HepG2 (cell line): ENCODE measurements around the gene NPAS2. TPM values are rescaled to one million over a fixed set of nuclear protein-coding genes. Genes with fewer than 3 reads are reported as not detected.

ENCODE experiments used
- AGO1 ChIP-seq: fragments of 200-400 bp; formaldehyde crosslinking; IDR thresholded peaks from 2 replicates; pipeline ENCODE4 v1.6.1; 2017; ENCODE audit warnings: mild to moderate bottlenecking, low read depth, low read length, moderate library complexity; ENCODE audit not compliant: poor library complexity, severe bottlenecking
- AKNA ChIP-seq: sonication (generic); formaldehyde crosslinking; IDR thresholded peaks from 2 replicates; pipeline ENCODE4 v1.4.0; 2020; ENCODE audit warnings: missing genetic modification reagents, borderline replicate concordance
- ATF1 ChIP-seq: IDR thresholded peaks from 2 replicates; pipeline ENCODE4 v1.6.1; 2016; ENCODE audit warnings: mild to moderate bottlenecking, control low read depth
- CREM ChIP-seq, 2 experiments: sonication (generic) in 1 of 2; formaldehyde crosslinking in 1 of 2; IDR thresholded peaks; 2 replicates each; pipeline versions ENCODE4 v1.4.0 to v1.6.1; 2016 to 2020; ENCODE audit warnings: antibody characterized with exemption in 1 of 2, mild to moderate bottlenecking in 1 of 2, missing genetic modification reagents in 1 of 2
- DPF2 ChIP-seq: sonication (generic); formaldehyde crosslinking; IDR thresholded peaks from 2 replicates; pipeline ENCODE4 v1.4.0; 2020; ENCODE audit warnings: mild to moderate bottlenecking, low read depth, missing genetic modification reagents, borderline replicate concordance
- HMG20A ChIP-seq: IDR thresholded peaks from 2 replicates; pipeline ENCODE4 v1.6.1; 2016; ENCODE audit warnings: borderline replicate concordance
- HMG20B ChIP-seq: conservative IDR thresholded peaks from 2 replicates; pipeline ENCODE4 v1.6.1; 2016; ENCODE audit warnings: missing genetic modification reagents, missing compliant biosample characterization
- MTF1 ChIP-seq: sonication (generic); formaldehyde crosslinking; IDR thresholded peaks from 2 replicates; pipeline ENCODE4 v1.5.0; 2020; ENCODE audit warnings: missing genetic modification reagents
- NCOR1 ChIP-seq: fragments of 200-600 bp; sonication (generic); IDR thresholded peaks from 2 replicates; pipeline ENCODE4 v1.7.0; 2017; ENCODE audit warnings: antibody characterized with exemption, low read length, borderline replicate concordance
- PPARG ChIP-seq: conservative IDR thresholded peaks from 2 replicates; pipeline ENCODE4 v1.6.1; 2016; ENCODE audit warnings: missing biosample characterization, missing genetic modification reagents
- RBAK ChIP-seq: sonication (generic); formaldehyde crosslinking; IDR thresholded peaks from 2 replicates; pipeline ENCODE4 v1.5.1; 2020; ENCODE audit warnings: mild to moderate bottlenecking, missing genetic modification reagents
- TEAD3 ChIP-seq: optimal IDR thresholded peaks from 2 replicates; pipeline ENCODE3; 2016; ENCODE audit warnings: borderline replicate concordance
- XBP1 ChIP-seq: sonication (generic); formaldehyde crosslinking; IDR thresholded peaks from 2 replicates; pipeline ENCODE4 v1.5.0; 2020; ENCODE audit warnings: missing genetic modification reagents
- ZNF121 ChIP-seq: sonication (generic); formaldehyde crosslinking; IDR thresholded peaks from 2 replicates; pipeline ENCODE4 v1.5.0; 2020; ENCODE audit warnings: mild to moderate bottlenecking, missing genetic modification reagents
- ZNF24 ChIP-seq: fragments of 450-650 bp; IDR thresholded peaks from 2 replicates; pipeline ENCODE4 v1.6.1; 2017; ENCODE audit warnings: antibody characterized with exemption, mild to moderate bottlenecking
- ZNF256 ChIP-seq: sonication (generic); formaldehyde crosslinking; conservative IDR thresholded peaks from 2 replicates; pipeline ENCODE4 v1.4.0; 2020; ENCODE audit warnings: missing genetic modification reagents
- ZNF543 ChIP-seq: sonication (generic); formaldehyde crosslinking; IDR thresholded peaks from 2 replicates; pipeline ENCODE4 v1.4.0; 2020; ENCODE audit warnings: mild to moderate bottlenecking, missing genetic modification reagents
- ZNF670 ChIP-seq: sonication (generic); formaldehyde crosslinking; IDR thresholded peaks from 2 replicates; pipeline ENCODE4 v1.8.0; 2022; ENCODE audit warnings: mild to moderate bottlenecking, missing genetic modification reagents, borderline replicate concordance
- ZNF770 ChIP-seq: sonication (generic); formaldehyde crosslinking; IDR thresholded peaks from 2 replicates; pipeline ENCODE4 v1.5.0; 2020; ENCODE audit warnings: mild to moderate bottlenecking, missing genetic modification reagents
- ZNF781 ChIP-seq: sonication (generic); formaldehyde crosslinking; IDR thresholded peaks from 2 replicates; pipeline ENCODE4 v1.5.1; 2020; ENCODE audit warnings: borderline replicate concordance, mild to moderate bottlenecking, missing genetic modification reagents; ENCODE audit errors: not compliant biosample characterization
- ZNF782 ChIP-seq: sonication (generic); formaldehyde crosslinking; IDR thresholded peaks from 2 replicates; pipeline ENCODE4 v1.4.0; 2020; ENCODE audit warnings: missing genetic modification reagents, mild to moderate bottlenecking, borderline replicate concordance
- polyA plus RNA-seq, 8 experiments: library from polyadenylated mRNA; depleted of rRNA in 3 of 8; stranded (reverse) in 7 of 8; unstranded in 1 of 8; fragments of >200 nt; fragmentation: Illumina TruSeq in 4 of 8; extraction: Trizol in 4 of 8; gene quantifications; 2 replicates each; pipeline versions ENCODE4 v1.2.1 to v1.2.3, GENCODE V29; 2011 to 2016; ENCODE audit warnings: low read depth in 4 of 8, missing spikeins in 1 of 8, mixed read lengths in 1 of 8; ENCODE audit not compliant: insufficient read depth in 1 of 8
- total RNA-seq, 5 experiments: library from RNA; depleted of rRNA; stranded (reverse); fragments of >200 nt; fragmentation: Illumina TruSeq; extraction: Trizol; gene quantifications; 2 replicates each; pipeline ENCODE4 v1.2.3, GENCODE V29; 2016; ENCODE audit warnings: low read depth in 1 of 5

NPAS2 gene
- total and polyA plus RNA-seq, 2 of the 13 experiments (the other 11 are each of a cell fraction or from before 2014, with no cell fraction given), result 14.8 to 37.5 TPM

- no peak for TF ChIP-seq ZNF670 (CRISPR knock-in tag)
- TF ChIP-seq ZNF782 (CRISPR knock-in tag), result no peak
- TF ChIP-seq ZNF781 (CRISPR knock-in tag), result no peak
- peak; percentile 98 for TF ChIP-seq NCOR1
- peak; percentile 79 for TF ChIP-seq CREM (IDR thresholded peaks at IDR 0.05)
- TF ChIP-seq CREM (CRISPR knock-in tag; IDR thresholded peaks at IDR 0.05), result no peak
- TF ChIP-seq HMG20B, result peak; percentile 71
- TF ChIP-seq ZNF543, result no peak
- no peak for TF ChIP-seq AGO1
- no peak; the same call in 1 of the 2 replicates for TF ChIP-seq ZNF24
- TF ChIP-seq PPARG (CRISPR knock-in tag), result peak; percentile 87
- TF ChIP-seq HMG20A (CRISPR knock-in tag), result peak; percentile 97
- TF ChIP-seq ZNF770 (CRISPR knock-in tag), result no peak
- TF ChIP-seq MTF1 (CRISPR knock-in tag), result no peak
- TF ChIP-seq ATF1 (CRISPR knock-in tag), result no peak
- no peak; the same call in 1 of the 2 replicates for TF ChIP-seq DPF2 (CRISPR knock-in tag)
- TF ChIP-seq RBAK, result no peak
- TF ChIP-seq ZNF121 (CRISPR knock-in tag), result 0 out of 2 replicates have a peak, but pooled peaks have one; percentile 31
- no peak for TF ChIP-seq ZNF256 (CRISPR knock-in tag)
- TF ChIP-seq TEAD3, result peak; percentile 94
- TF ChIP-seq AKNA, result no peak
- TF ChIP-seq XBP1 (CRISPR knock-in tag), result no peak
Measured at GRCh38 chr2:100882645-100883613, 63.0 kb downstream of the NPAS2 start (continued).
